Raji (cell line): ENCODE measurements around the gene MCTS1.
A peak's percentile ranks its signal among the peaks of the same experiment; 100 is the strongest.

Source experiments
- POLR2A ChIP-seq: IDR thresholded peaks from 2 replicates; pipeline ENCODE4 v1.6.1; 2011; ENCODE audit warnings: low read depth, low read length, control low read depth; ENCODE audit not compliant: insufficient read depth

Gene MCTS1, protein sequence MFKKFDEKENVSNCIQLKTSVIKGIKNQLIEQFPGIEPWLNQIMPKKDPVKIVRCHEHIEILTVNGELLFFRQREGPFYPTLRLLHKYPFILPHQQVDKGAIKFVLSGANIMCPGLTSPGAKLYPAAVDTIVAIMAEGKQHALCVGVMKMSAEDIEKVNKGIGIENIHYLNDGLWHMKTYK

DNA sequence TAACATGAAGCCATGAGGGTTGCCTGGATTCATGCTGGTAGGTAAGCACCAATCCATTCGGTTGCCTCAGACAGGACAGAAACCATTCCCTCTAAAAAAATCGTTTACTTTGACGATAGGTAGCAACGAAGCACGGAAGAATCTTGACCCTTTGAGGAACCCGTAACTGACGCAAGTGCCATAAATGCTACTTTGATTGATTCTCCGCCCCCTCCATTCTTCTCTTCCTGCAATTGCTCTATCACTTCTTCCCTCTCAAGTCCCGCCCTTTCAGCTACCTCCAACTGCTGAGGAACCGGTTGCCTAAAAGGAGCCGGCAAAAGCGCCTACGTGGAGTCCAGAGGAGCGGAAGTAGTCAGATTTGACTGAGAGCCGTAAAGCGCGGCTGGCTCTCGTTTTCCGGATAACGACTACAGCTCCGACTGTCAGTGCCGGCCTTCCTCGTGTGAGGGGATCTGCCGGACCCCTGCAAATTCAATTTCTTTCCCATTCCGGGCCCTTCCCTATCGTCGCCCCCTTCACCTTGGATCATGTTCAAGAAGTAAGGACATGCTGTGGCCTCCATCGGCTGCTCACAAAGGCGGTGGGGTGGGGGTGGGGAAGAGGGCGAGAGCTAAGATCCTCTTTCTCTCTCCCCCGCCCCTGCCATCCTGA lies at the start of gene MCTS1:
MCTS1 (plus strand) TSS at position 395 of the 654 bp plus-strand sequence; CDS start at position 531, 136 bp downstream.
- TF ChIP-seq POLR2A: peak; percentile 51

DNA sequence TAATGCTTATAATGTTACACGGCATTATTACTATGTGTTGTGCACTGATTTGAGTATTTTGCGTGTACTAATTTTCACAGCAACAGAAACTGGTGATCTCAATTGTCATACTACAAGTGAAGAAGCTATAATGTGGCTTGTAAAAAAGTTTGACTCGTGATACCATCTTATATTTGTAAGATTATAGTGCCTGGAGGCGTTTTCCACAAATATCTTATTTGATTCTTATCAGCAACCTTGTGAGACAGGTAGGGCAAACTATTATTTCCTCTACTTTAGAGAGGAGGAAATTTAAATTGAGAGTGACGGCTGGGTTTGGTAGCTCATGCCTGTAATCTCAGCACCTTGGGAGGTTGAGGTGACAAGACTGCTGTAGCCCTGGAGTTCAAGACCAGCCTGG lies 47.6 kb upstream of the MCTS1 start:
- no peak for TF ChIP-seq POLR2A

DNA sequence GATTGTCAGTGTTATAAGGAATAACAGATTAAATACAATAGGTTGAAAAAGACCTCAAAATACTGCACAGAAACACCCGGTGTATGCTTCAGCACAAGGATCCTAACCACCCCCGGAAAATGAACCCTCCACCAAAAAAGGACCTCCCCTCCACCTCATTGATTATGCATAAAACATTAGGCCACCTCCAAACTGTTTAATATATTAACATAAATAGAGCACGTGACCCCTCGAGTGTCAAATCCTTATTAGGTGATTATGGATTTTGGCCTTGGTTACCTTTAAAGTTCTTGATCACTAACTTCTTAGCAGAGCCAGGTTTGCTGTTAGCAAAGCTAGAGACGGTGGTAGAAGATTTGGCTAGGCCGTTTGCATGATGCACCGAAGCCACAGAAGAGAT lies 44.1 kb upstream of the MCTS1 start:
- no peak for TF ChIP-seq POLR2A

DNA sequence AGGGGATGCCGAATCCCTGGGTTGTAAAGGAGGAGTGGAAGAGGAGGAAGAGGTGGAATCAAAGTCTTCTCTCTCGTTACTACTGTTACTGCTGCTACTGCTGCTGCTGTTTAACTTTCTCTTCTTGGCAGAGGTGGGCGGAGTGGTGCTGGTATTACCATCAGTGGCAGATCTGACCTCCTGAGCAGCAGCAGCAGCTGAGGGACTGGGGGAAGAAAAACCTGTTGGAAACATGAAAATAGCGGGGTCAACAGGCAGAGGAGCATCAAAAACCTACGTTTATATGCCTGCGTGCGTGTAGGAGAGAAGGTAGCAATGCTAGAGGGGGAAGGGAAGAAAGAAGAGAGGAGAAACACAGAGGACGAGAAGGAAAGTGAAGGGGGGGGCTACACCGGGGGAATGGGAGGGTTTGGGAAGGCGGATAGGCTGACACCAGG lies 43.5 kb upstream of the MCTS1 start:
- TF ChIP-seq POLR2A: no peak

DNA sequence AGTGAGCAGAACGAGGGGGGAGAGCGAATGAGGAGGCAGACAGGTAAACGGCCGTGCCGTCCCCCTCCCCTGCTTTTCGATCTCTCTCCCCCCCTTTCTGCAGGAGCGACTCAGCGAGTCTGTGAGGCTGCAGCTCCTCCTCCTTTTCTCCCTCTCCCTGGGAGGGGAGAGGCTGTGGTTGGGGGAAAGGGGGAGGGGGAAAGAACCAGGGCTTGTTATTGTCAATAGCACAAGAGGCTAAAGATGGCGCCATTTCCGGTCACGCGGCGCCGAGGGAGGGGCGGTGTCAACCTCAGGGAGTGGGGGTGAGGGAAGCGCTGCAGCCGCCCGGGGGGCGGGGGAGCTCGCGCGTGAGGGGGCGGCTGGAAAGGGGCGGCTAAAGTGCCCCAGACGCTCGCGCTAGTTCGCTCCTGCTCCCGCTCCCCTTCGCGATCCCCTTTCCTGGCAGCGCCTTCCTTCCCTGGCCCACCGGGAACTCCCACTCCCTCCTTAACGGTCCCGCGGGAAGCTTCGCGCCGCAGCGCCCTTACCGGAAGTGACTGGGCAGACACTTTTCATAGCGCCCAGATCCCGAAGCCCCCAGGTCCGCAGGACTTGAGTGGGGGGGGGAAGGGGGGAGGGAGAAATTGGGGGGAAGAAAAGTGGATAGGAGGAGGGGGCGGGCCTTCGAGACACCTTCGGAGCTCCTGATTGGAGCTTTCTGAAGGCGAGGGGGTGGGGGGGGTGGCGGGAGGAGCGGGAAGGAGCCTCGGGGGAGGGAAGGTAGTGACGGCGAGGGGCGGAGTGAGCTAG lies 42.9 kb upstream of the MCTS1 start, which contains the start of gene CUL4B:
CUL4B (minus strand) TSS at position 121 of the 792 bp plus-strand sequence. CDS start 324 bp downstream, outside the sequence.
- TF ChIP-seq POLR2A: peak; percentile 65

DNA sequence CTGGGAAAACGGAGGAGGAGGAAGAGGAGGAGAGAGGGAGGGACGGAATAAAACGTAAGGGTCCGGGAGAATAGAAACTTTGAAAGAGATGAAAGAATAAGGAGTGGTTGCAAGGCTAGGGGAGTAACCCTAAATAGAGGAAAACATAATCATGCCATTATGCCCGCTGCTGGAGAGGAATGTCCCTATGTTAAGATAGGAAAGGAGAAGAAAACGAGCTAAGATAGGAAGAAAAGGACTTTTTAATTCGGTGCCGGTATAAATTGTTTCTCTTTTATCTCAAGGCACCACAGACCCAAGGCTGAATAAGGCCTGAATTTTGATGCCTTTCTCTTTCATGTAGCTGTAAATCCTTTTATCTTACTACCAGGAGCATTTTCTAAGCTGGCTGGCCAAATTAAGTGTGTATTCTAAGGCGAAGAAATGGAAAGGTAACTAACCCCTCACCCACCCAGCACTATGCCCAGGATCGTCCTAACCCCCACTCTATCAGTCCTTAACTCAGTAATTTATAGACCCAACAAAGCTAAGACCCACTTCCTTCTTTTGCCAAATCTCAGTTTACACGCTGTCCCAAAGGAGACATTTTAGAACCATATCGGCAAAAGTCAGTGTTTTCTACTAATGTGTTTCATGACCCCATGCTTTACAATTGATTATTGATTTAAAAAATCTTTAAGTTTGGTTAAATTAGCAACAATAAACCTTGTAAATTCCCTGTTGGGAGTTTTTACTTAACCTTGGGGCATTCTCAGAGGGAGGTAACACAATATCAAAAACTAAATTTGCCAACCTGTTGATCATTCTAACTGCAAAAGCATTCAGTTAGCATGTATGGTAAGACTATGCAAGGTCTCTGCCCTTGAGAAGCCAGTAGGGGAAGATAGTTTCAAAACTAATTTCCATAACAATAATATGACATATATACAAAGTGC lies 42.0 kb upstream of the MCTS1 start:
- peak; percentile 2; the same call in 1 of the 2 replicates for TF ChIP-seq POLR2A

DNA sequence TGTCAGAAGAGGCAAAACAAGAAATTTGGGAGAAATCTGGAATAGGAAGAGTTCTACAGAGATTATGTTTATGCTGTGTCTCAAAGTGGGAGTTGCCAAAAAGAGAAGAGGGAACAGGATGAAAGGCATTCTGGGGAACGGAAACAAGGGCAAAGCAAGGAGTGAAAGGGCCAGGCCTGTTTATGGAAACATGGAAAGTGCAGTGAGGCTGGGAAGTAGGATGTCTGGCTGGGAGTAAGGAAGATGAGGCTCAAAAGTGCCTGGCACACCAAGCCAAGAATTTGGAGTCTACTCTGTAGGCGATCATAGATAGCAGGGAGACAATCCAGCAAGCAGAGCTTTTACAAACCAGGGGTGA lies 41.4 kb upstream of the MCTS1 start:
- no peak for TF ChIP-seq POLR2A

DNA sequence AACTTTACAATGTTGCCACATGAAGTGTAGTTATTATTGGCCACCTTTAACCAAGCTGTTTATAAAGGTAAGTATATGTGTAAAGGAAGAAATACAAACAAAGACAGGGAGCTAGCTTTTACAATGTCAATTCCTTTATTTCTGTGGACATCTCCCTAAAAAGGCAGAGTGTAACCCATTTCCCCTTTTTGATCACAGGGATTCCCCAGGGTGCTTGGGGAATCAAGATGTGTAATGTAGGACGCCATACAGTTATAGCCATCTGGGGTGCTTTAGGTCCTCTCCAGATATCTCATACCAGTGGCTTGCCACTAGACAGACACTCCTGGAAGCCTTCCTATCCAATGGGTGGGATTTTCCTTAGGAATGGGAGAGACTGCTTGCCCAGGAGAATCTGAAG lies 39.0 kb upstream of the MCTS1 start:
- TF ChIP-seq POLR2A: no peak

DNA sequence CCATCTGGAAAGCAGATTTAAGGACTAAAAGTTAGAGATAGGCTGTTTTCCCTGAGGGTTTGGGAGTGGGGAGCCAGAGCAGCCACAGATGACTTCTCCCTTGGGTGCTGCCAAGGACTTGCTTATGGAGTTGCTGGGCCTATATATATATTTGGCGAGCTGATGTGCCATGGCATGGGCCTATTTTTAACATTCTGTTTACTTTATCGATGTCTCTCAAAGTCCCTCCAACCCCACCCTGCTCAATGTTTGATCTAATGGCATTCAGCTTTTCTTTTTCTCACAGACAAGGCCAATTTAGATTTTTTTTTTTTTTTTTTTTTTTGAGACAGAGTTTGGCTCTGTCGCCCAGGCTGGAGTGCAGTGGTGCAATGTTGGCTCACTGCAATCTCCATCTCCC lies 37.1 kb upstream of the MCTS1 start:
- no peak for TF ChIP-seq POLR2A

DNA sequence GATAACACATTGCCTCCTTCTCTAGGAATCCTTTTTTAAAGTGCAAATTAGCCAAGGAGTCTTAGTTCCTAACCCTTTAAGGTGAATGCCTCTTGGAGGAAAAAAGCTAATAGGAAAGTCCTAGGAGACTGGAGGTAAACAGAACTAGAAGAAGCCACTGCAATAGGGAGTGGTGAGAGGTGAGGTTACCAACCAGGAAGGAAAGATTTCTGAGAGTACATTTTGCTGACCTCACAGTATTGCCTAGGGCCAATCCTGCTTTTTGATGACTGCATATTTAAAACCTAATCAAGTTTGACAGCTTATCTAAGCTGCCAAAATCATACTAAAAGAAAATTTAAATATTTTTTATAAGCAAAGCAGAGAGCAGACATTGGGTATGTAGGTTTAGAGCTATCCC lies 35.9 kb upstream of the MCTS1 start:
- TF ChIP-seq POLR2A: no peak

DNA sequence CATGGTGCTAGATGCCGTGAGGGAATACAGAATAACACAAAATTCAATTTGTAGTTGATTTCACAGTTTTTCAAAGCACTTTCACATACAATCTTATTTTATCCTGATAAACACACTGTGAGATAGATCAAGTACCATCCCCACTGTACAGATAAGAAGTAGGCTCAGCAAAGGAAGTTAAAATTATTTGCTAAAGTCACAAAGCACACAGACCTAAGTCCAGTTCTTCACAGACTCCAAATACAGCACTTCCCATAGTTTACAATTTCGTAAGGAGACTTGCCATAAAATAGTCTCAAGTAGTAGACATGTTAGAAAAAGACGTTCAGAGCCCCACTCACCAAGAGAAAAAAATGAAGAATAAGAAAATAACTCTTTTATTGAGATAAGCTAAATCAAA lies 35.3 kb upstream of the MCTS1 start:
- no peak for TF ChIP-seq POLR2A

DNA sequence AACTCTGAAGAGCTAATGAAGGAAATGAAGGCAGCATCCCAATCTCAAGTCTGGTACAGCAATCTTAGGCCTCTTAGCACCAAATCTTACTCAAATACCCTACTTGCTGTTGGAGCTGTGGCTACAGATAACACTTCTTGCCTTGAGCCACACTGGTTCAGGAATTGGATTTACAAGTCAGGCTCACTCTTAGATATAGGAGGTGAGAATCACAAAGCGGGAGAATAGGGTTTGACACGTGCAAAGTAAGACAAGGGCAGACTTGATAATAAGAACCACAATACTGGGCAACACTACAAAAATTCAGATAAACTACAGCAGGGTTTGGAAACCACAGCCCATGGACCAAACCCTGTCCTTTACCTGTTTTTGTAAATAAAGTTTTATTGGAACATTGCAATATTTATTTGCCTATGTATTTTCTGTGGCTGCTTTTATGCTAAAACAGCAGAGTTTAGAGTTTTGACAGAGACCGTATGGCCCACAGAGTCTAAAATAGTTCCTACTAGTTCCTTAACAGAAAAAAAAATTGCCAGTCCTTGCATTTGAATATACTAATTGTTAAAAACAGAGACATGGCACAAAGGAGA lies 33.8 kb upstream of the MCTS1 start:
- no peak for TF ChIP-seq POLR2A

DNA sequence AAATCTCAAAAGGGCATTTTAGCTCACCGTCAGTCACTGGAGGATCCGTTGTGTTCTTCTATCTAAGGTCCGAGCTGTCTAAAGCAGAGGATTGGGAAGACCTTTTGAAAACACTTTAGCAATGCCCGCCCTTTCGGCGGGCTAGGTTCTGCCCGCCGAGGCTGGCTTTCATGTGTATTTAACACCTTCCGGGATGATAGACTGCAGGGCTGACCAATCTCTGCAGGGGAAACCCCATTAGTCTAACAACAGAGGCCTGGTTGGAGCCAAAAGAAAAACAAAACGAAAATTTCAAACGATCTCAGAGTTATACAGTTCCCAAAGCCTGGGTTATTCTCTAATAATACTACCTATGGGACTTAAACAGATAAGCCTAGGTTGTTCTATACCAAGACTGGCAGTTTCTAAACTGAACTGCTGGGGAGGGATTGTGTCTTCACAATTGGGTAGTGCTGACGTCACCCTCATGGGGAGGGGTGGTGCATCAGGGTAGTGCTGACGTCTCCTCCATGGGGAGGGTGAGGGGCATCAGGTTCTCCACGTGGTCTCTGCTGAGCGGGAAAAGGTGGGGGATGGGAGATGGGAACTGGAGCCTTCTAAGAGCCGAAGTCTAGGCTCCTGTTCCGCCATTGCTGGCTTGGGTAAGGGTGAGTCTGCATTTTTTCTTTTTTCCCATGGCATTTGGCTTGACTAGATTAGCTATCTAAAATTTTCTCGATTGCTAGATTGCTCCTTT lies 28.4 kb upstream of the MCTS1 start:
- TF ChIP-seq POLR2A: no peak

DNA sequence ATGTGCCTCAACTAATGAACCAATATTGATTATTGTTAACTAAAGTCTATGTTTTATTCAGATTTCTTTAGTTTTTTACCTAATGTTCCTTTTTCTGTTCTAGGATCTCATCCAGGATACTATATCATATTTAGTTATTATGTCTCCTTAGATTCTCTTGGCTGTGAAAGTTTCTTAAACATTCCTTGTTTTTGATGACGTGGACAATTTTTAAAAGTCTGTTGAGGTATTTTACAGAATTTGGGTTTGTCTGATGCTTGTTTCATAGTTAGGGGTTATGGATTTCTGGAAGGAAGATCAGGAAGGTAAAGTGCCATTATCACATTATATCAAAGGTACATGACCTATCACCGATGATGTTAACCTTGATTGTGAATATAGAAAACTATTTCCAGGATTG lies 18.2 kb upstream of the MCTS1 start:
- no peak for TF ChIP-seq POLR2A
